Fibroblast of skin of abdomen (primary cell): ENCODE data around the gene COL4A4.
A peak's percentile ranks its signal among the peaks of the same experiment; 100 is the strongest.
"Not testable (repeated sequence)": the region's sequence is repeated elsewhere in the genome, so short reads cannot be mapped to it uniquely, and the experiment has no call there.

Experiments used
- DNase-seq: peaks from one replicate; pipeline ENCODE4 v3.0.0-alpha.2; 2013

Gene COL4A4

DNA sequence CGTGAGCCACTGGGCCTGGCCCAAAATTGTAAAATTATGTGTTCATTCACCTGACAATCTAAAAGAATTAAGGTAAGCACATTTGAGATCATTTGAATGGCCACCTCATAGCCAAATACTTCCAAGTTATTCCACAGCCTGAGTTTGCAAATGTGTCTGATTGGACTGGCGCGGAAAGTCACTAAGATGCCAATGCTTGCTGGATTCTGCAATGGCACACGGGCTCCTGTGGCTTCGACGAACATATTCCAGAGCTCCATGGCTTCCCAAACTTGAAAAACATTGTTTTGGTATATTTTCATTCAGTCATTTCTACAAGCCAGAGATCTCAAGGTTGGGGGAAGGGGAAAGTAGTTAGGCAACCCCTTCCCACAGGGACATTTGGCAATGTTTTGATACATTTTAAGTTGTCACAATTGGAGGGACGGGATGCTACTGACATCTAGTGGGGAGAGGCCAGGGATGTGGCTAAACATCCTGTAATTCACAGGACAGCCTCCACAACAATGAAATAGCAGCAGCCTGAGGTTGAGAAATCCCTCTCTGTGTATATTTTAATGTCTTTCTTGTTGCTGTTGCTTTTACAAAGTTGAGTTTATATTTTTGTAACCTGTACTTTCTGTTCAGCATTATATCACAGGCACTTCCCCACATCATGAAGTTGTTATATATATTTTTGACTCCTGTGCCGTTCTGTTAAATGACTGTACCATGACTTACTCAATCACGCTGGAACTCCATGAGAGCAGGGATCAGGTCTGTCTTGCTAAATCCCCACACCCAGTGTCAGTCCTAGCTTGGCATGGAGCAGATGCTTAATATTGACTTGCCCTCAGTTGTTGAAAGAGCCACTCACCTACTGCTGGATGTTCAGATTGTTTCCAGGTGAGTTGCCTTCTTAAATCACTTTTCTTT is 56.9 kb downstream of the COL4A4 start:
- DNase-seq, result peak; percentile 65

GRCh38 chr2:227103583-227103982 is 60.4 kb downstream of the COL4A4 start:
- DNase-seq, result no peak

DNA sequence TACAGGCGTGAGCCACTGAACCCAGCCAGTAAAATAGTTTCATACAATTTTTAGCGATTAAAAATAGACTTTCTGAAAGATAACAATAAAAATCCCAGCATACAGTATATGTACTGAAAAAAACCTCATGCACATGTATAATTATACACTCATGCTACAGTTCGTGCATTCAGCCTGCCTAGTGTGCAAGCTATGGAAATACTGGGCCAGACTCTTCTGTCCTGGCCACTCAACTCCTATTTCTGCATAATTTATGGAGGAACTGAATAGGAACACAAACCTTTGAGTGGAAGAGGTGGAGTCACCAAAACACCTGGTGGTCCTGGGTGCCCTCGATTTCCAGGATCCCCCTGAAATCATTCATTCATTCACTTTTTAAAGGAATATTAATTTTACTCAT is 64.7 kb downstream of the COL4A4 start:
- no peak for DNase-seq

GRCh38 chr2:227098162-227098515 is 65.9 kb downstream of the COL4A4 start:
- no peak for DNase-seq

DNA sequence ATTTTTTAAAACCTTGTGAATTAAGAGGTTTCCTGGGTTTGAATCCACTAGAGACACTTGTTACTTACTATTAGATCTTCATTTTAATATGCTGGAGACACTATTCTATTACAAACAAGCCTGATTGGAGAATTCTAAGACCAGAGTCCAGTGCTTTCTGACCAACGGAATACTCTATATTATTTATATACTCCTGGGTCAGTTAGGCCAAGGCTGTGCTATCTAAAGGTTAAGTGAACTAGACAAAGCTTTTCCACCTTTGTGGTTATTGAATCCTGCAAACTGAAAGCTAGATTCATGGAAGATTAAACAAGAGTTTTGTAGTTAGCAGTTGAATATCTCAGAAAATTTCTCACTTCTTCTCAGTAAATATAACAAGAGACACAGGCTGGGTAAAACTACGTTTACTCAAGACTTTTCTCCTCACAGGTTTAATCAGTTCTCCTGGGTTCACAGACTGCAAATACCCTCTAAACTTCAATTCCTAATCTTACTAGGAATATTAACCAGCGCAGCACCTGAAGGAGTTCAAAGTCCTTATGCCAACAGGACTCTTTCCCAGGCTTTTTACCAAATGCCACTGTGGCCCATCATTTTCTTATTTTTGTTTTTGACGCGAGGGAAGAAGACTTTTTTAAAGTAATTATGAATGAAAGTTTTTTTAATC is 66.4 kb downstream of the COL4A4 start:
- DNase-seq, result no peak

DNA sequence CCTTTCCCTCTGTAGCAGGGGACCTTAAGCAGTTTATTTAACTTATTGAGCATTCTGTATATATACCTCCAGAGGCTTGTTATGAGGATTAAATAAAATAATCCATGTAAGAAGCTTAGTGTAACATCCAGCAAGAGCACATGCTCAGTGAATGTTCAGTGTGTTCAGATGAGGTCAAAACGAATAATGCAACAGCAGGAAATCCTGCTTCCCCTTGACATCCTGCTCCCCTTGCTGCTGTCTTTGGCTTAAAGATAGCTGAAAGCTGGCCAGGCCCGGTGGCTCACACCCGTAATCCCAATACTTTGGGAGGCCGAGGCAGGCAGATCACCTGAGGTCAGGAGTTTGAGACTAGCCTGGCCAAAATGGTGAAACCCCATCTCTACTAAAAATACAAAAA is 68.7 kb downstream of the COL4A4 start:
- no peak for DNase-seq

GRCh38 chr2:227082286-227082685 is 81.7 kb downstream of the COL4A4 start:
- DNase-seq, result no peak

DNA sequence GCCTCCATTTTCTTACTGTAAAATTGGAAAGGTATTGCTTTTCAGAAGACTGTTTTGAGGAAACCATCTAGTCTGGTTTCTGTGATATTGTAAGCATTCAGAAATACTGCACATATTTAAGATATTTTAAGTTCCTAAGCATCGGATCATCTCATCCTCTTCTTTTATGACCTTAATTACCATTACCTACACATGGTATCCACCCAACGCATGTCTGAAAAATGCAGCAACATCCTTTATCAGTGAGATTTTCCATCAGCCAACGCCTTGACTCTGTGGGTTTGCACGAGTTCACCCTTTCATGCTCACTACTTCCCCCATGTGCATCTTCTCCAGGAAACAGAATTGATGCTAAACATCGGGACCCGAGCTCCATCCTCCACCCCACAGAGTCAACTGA is 84.3 kb downstream of the COL4A4 start:
- peak; percentile 47 for DNase-seq

GRCh38 chr2:227065065-227065464 is 98.9 kb downstream of the COL4A4 start:
- not testable (repeated sequence) for DNase-seq

GRCh38 chr2:227058888-227059399 is 105.1 kb downstream of the COL4A4 start:
- DNase-seq, result no peak

DNA sequence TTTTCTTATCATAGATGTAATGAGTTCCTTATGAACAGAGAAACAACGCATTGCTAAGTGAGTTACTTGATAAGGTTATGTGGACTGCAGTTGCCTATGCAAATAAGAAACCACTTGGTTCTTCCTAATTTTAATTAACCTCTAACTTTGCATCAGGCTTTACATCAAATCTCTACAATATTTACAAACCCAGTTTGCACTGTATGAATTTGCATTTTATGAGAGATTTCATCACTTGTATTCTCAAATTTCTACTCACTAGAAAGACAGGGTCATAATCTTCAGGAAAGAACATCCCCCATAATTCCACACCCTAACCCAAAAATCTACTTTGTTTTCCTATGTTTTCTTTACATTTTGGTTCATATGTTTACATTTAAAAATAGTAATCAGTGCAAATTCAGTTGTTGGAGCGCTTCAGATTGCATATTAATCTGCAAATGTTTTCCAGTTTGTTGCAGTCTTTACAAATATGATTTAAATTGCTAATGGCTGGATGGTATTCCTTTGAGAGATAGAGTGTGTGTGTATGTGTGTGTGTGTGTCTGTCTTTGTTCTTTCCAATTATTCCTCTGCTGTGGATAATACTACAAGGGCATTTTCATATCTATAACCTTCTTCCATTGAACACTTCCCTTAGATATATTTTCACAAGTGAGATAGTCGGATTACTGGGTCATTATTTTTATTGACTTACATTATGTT is 106.1 kb downstream of the COL4A4 start:
- DNase-seq, result no peak

DNA sequence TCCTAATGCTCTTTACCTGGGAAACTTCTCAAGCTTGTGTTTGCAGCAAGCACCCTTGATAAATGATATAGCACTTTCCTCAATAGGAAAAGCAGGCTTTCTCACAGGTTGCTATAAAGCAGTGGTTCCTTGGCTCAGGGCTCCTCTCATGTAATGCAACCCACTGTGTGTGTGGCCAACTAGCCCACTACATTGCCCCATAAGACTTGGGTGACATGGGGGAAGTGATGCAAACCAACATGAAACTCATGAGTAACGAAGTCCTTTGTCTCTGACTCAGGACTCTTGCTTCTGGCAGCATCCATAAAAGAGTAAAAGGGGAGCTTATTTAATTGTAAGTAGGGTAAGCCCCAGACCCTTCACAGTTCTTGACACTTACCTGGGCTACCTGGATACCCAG is 106.9 kb downstream of the COL4A4 start:
- DNase-seq, result no peak

DNA sequence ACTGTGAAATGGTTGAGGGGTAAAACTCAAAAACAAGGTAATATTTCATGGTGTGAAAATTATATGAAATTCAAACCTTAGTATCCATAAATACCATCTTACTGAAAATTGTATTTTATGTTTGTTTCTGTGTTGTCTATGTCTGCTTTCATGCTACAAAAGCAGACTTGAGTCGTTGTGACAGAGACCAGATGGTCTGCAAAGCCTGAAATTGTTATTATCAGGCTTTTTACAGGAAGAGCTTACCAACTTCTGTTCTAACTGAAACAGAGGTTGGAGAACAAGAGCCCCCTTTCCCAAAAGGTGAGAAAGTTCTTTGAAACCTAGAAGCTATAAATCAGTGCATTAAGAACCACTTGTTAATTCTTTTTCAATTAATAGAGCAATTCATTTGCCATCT is 110.0 kb downstream of the COL4A4 start:
- no peak for DNase-seq

DNA sequence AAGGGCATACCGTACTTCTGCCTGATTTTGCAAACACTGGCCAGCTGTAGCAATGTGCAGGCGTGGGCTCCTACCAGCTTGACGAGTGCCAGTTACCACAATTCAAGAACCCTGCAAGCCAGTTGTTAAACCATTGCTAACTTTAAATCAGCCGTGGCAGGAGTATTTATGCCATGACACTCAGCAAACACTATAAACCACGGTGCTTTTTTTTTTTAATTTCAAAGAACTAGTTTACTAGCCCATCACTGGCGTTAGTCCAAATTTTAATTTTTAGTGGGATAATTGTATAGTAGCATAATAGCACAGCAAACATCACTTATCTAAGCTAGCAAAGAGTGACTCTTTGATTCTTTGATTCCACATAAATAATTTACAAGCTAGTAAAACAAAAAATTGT is 111.1 kb downstream of the COL4A4 start:
- DNase-seq, result no peak

DNA sequence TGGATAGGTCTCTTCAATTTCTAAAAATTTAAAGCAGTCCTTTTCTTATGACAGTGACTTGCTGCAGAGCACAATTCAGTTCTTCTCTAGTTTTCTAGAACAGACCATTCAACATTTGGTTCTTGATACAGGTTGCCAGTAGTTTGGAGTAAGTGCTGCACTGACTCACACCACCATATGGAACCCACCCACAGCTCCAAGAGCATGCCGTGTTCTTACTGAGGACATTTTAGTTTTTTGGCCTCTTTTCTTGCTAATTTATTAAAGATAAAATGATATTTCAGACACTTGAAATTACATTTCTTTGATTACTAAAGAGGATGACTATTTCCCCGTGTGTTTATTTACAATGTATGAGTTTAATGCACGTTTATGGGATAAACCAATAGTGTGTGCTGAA is 120.0 kb downstream of the COL4A4 start:
- no peak for DNase-seq

DNA sequence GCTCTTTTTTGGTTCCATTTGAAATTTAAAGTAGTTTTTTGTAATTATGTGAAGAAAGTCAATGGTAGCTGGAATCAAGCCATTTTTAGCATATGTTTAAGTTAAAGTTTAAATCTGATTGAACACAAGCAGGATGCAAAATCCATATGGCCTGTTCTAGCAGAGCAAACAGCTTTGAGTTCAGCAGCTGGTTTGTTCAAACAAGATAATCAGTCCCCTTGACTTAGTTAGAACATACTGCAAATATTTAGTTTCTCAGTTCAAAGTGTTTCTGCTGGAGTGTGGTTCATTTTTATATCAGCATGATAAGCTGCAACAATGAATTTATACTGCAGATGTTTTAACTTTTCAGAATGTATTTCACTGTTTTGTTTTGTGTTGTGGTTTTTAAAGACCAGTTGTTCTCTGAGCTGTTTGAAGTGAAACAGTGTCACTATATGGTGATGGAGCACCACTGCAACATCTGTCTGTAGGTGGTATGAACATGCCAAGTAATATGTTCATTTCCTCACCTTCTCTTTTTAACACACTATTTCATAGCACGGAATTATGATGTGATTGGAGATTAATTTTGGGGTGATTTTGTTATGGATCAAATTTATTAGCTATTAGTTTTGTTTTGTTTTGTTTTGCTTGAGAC is 125.3 kb downstream of the COL4A4 start:
- DNase-seq, result no peak

DNA sequence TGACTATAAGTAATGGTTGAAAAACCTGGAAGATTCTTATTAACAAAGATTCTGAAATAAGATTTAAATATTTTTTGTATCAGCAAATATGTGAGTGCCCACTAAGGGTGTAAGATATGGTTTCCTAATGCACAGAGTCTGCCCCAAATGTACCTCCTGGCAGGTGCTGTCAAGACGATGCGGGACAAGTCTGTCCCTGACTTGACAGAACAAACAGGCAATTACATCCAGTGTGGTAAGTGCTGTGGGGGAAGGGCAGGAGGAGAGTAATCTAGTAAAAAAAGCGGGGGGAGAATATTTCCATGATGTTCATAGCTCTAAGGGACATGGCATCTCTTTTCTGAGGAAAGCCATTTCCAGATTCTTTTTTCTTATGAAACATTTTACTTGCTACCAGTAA is 127.5 kb downstream of the COL4A4 start:
- DNase-seq, result no peak

DNA sequence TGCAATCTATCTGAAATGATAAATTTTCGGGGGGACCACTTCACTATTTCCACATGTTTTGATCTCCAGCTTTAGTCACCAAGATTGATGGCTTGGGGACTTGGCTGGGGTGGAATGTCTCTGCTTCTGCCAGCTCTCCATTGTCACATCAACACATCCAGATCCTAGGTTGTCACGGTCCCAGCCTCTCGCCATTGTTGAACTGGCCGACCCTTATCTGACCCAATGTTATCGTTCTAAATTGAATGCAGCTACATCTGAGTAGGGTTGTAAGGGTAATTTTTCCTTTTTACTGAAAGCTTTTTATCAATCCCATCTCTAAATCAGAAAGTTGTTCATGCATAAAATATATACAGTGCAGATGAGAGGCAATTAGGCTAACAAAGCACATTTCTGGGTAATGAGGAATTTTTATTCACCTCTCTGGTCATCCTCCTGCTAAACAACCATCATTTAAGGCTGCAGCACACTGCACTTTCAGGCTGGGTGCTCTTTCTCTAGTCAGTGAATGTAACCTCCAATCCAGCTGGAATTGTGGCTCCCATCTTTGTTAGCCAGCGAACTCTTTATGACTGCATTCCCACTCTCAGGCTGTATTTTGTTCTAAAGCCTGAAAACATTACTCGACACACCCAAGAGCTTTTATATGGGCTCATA is 128.2 kb downstream of the COL4A4 start:
- DNase-seq, result no peak

DNA sequence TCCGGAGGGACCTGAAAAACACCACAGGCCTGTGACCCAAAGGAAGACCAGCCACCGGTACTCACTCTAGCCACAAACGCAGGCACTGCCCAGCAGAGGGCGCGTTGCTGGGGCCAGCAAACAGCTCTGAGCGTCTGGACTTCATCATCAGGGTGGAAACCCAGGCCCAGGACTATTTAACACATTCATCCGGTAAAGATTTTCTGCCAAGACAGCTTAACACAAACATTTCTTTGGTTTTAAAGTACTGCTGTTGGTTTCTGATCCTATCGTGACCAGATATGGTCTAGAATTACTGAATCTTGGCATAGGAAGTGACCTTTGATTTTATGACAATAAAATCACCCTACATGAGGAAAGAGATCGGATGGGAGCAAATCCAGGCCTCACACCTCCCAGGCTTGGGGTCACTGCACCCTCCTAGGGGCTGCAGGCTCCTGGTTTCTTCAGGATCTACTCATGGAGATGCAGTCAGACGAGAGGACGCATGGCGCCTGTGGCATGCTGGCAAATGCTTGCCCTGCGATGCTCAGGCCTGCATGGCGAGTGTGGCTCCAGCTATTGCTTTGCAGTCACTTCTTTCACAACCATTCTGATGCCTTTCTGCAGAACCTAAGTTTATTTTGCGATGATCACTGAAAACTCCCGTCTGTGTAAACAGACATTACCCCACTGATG is 130.4 kb downstream of the COL4A4 start:
- DNase-seq, result peak; percentile 39

DNA sequence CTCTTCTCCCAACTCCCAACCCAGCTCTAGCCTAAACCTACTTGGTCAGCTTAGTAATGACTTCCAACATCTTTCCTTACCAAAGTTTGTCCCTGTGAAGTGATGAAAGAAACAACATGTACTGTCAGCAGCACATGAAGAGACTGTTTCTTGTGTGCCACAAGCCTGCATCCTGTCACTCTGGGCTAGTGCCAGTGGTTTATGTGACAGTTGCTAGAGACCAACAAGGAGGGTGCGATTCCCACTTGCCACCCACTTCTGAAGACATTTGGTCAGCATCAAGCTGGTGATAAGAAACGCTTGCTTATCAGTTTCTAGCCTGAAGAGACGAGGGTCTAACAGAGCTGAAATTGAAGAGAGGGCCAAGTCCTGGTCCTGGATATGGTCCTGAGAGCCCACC is 132.6 kb downstream of the COL4A4 start:
- DNase-seq, result no peak

DNA sequence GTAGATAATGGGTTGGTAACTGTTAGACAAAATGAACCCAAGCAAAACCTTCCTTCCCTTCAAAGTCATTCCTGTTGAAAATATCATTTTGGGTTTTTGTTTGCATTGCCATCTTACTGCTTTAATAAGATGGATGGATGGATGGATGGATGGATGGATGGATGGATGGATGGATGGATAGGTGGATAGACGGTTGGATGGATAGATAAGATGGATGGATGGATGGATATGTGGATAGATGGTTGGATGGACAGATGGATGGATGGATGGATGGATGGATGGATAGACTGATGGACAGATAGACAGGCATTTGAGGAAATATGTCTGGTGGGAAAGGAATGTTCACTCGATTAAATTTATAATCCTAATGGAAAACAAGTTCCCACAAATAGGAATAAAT is 133.2 kb downstream of the COL4A4 start:
- DNase-seq, result no peak
